AG09319 (cell line): ENCODE data around the gene C16orf89.

Experiments
- DNase-seq: peaks from one replicate; pipeline ENCODE4 v3.0.0-alpha.2; 2010; ENCODE audit warnings: low read depth; ENCODE audit errors: extremely low read depth
- TF ChIP-seq, protein P1 (sequence below): IDR thresholded peaks from 2 replicates; pipeline ENCODE4 v1.5.1; 2011; ENCODE audit warnings: low read depth, mild to moderate bottlenecking, inconsistent platforms, low read length, moderate library complexity

The C16orf89 gene

GRCh38 chr16:5026664-5027063, 39.1 kb downstream of the C16orf89 start:
- no peak for DNase-seq
- TF ChIP-seq, protein P1, sequence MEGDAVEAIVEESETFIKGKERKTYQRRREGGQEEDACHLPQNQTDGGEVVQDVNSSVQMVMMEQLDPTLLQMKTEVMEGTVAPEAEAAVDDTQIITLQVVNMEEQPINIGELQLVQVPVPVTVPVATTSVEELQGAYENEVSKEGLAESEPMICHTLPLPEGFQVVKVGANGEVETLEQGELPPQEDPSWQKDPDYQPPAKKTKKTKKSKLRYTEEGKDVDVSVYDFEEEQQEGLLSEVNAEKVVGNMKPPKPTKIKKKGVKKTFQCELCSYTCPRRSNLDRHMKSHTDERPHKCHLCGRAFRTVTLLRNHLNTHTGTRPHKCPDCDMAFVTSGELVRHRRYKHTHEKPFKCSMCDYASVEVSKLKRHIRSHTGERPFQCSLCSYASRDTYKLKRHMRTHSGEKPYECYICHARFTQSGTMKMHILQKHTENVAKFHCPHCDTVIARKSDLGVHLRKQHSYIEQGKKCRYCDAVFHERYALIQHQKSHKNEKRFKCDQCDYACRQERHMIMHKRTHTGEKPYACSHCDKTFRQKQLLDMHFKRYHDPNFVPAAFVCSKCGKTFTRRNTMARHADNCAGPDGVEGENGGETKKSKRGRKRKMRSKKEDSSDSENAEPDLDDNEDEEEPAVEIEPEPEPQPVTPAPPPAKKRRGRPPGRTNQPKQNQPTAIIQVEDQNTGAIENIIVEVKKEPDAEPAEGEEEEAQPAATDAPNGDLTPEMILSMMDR = no peak

DNA sequence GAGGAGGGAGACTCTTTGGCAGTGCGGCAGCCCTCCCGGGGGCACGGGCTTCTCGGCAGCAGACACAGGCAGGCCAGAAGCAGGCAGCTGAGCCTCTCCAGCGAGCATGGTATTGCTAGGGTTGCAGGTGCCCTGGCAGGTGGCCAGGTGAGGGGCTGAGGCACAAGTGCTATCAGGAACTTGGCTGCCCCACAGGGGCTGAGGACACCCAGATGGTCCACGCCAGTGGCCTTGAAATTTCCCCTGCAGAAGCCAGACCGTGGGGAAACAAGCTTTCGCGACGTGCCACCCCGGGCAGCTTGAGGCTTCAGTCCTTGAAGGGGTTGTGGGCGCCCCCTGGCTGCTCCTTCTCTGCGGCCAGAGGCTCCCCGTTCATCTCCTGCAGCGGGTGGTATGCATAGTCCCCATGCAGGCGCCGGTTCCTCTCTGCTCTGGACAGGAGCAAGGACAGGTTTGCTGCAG, 40.6 kb downstream of the C16orf89 start:
- no peak for DNase-seq
- TF ChIP-seq, protein P1 = peak; percentile 19

DNA sequence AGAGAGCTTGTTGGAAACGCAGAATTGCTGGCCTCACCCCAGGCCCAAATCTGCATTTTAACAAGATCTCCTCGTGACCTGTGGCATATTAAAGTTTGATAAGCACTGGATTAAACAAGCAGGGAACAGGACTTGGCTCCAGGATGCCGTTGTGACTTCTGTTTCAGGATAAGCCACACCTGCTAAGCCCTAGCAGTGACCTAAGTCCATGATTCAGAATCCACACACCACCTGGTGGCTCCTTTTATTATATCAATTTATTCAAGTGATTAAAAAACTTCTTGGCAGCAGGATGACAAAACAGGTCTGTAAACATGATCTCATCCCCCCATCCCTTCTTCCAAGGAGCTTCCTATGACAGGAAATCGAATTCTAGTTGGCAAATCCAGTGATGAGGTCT, 41.1 kb downstream of the C16orf89 start:
- TF ChIP-seq, protein P1 = no peak
- DNase-seq = no peak

DNA sequence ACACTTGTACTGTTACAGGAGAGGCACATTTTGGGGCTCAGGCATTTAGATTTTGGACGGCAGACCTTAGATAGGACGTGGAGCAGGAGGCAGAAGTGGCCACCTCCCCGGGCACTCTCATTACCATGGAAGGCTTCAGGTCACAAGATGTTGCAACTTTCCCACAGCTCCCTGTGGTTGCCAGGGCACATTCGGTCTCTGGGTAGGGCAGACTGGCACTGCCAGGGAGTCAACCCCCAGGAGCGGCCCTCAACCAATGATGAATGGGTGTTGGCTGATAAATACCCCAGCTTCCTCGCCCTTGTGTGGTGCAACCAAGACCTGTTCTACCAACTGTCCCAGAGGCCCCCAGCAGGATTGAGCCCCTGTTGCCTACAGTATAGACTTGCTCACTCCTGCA, 43.2 kb downstream of the C16orf89 start:
- TF ChIP-seq, protein P1 = no peak
- DNase-seq = no peak

DNA sequence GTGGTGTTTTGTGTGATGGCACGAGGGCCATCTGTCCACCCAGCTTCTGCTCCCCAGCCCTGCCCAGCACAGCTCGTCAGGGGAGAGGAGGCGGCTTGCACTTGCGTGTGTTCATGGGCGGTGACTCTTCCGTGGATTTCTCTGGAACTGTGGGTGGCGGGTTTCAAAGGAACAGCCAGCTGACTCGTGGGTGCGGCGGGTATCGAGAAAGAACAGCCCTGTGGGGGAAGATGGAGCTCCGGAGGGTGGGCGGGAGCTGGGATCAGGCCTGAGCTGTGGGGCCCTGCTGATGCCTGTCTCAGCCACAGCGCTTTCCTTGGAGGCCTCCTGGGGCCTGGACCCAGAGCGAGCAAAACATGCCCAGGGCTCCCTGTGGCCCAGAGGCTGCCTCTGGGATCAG, 45.2 kb downstream of the C16orf89 start:
- TF ChIP-seq, protein P1 = no peak
- no peak for DNase-seq

DNA sequence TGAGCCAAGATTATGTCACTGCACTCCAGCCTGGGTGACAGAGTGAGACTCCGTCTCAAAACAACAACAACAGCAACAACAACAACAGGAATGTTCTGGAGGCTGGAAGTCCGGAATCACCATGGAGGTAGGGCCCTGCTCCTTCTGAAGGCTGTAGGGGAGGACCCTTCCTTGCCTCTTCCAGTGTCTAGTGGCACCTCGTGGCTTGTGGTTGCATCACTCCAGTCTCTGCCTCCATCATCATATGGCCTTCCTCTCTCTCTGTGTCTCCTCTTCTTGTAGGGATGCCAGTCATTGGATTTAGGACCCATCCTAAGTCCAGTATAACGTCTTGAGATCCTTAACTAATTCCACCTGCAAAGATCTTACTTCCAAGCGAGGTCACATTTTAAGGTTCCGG, 46.0 kb downstream of the C16orf89 start:
- TF ChIP-seq, protein P1 = no peak
- DNase-seq = no peak

DNA sequence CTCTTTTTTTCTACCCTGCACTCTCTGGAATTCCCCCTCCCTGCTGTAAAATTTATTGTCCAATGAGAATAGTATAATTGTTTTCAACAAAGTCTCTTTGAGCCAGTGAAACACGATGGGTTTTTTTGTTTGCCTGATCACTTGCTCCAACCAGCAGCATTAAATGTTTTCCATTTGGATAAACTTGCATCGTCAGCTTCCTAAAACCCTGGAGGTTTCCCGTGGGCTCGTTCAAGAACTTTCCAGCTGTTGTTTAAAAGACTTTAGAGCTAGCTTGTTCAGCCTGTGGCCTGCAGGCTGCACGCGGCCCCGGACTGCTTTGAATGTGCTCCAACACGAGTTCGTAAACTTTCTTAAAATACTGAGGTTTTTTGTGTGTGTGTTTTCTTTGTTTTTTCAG, 47.0 kb downstream of the C16orf89 start:
- TF ChIP-seq, protein P1 = no peak
- no peak for DNase-seq
